Medulla oblongata (tissue), 1 donor: ENCODE measurements around the gene CSRP1.
"Not testable (repeated sequence)": the region's sequence is repeated elsewhere in the genome, so short reads cannot be mapped to it uniquely, and the experiment has no call there.

Experiments
- DNase-seq: peaks from one replicate; pipeline ENCODE4 v3.0.0-alpha.2; 2015; ENCODE audit errors: extremely low spot score

The CSRP1 gene

DNA sequence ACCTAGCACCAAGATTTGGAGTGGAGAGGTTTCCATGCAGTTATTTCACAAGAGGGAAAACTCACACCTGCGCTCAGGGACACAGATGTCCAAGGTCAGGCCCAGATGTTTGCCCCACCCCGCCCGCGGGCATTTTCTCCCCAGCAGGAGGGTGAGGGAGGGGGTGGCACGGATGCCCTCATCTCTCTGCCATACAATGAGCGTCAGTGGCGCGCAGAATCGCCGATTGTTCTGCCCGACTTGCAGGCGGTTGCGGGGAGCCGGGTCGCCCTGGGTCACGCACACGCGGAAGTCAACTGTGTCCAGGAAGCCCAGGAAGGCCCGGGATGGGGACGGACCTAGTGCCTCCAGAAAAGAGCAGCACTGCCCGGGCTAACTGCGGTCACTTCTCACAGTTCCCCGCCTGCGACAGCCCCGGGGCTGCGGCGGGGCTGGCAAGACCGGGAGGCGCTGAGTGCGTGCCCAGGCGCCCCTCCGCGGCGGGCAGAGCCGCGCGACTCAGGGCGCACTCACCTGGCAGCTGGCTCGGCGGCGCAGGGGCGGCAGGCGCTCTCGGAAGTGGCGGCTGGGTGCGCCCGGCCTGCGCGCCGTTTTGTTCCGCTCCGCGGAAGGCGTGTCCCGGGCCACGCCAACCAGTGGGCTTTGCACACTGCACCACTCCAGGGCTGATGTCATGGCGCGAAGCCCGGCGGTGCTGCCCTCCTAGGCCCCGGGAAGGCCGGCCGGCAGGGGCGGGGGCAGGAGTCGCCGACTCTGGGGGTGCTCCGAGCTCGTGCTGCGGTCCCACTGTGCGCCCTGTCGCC lies at the start of gene CSRP1:
Gene CSRP1 (minus strand): TSS at position 567 of the 803 bp plus-strand sequence. CDS start 10,820 bp downstream, outside the sequence.
- DNase-seq, result peak; percentile 92

DNA sequence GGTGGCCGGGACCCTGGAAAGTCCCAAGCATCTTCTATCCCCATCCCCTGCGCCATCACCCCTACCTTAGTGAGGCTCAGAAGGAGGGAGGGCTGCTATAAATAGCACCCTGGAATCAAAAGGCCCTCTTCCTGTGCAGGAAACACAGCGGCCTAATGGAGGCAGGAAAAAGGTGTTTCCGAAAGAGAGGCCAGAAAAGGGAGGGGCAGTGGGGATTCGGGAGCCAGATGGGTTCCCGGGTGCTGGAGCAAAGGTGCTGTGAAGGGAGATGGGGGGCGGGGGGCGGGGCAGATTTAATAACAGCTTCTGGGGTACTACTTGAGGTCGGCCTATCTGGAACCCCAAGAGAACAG lies 48.6 kb upstream of the CSRP1 start:
- no peak for DNase-seq

DNA sequence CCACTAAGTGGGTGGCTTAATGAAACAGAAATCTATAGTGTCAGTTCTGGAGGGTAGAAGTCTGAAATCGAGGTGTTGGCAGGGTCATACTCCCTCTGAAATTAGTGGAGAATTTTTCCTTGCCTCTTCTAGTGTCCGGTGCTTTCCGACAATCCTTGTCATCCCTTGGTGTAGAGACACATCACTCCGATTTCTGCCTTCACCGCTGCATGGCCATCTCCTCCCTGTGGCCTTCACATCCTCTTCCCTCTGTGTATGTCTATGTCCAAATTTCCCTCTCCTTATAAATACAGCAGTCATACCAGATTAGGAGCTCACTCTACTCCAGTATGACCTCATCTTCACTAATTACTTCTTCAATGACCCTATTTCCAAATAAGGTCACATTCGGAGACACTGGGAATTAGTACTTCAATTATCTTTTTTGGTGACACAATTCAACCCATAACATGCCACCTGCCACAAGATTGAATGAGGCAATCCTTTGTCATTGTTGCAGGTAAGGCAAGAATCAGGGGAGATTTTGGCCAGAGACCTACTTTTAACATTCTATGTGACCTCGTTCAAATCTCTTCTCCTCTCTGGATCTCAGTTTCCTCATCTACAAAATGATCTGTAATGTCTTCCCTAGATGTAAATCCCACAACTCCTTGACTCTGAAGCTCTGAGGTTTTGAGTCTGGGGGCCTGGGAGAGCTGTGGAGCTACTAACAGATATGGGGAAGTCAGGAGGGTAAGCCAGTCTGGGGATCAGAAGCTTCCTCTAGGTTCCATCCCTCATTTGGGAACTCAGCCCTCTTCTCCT lies 48.1 kb upstream of the CSRP1 start:
- no peak for DNase-seq

DNA sequence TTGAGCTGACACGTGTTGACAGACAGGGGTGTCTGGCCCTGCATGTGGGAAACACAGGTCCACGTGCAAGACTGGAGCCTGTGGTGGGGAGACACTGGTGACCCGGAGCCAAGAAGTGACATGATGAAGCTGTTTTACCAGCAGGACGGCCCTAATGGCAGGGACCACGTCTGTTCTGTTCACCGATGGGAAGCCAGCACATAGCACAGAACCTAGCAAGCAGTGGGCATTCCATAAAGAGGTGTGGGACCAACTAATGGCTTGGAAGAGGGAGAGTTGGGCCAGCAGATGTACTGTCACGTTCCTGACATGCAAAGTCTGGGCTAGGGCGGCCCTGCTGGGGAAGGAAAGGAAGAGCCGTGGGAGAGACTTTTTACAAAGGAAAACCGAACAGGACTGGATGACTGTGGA lies 47.3 kb upstream of the CSRP1 start:
- no peak for DNase-seq

DNA sequence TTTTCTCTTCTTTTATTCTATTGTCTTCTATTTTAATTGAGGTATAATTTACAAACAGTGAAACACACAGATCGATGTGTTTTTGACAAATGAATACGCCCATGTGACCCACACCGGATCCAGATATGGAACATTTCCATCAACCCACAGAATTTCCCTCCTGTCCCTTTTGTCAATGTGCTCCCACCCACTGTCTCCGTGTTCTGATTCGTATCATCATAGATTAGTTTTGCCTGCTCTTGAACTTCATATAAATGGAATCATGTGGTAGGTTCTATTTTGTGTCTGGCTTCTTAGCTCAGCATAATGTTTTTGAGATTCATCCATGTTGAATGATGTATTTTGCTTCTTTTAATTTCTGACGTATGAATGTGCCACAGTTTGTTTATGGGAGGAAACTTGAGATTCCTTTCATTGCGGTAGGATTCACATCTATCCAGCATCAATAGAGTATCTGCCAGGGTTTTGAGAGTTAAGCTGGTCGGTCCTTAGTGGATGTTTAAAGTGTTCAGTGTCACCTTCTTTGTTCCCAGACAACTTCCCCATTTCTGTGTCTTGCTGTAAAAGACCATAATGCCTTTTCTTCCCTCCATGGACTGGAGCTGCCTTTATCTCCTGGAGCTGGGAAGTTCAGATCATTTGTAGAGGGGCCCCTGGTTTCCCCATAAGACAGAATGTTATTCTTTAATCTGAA lies 46.7 kb upstream of the CSRP1 start:
- no peak for DNase-seq

DNA sequence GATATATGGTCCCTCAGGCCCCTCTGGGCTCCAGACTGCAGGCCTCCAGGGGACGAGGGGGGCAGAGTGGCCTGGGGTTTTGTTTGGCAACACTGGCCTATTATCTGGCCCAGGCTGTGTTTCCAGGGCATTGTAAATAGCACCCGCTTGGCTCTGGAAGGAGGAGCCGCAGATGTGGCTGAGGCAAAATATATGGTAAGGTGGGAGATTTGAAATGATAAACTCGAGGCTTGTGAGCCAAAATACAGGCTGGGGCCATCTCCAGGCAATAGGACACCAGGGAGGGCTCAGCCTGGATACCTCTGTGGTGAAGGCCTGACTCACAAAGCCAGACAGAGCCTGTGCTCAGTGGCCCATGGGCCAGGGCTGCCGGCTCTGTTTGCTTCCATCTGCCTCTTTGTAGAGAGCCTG lies 46.0 kb upstream of the CSRP1 start:
- peak; percentile 62 for DNase-seq

DNA sequence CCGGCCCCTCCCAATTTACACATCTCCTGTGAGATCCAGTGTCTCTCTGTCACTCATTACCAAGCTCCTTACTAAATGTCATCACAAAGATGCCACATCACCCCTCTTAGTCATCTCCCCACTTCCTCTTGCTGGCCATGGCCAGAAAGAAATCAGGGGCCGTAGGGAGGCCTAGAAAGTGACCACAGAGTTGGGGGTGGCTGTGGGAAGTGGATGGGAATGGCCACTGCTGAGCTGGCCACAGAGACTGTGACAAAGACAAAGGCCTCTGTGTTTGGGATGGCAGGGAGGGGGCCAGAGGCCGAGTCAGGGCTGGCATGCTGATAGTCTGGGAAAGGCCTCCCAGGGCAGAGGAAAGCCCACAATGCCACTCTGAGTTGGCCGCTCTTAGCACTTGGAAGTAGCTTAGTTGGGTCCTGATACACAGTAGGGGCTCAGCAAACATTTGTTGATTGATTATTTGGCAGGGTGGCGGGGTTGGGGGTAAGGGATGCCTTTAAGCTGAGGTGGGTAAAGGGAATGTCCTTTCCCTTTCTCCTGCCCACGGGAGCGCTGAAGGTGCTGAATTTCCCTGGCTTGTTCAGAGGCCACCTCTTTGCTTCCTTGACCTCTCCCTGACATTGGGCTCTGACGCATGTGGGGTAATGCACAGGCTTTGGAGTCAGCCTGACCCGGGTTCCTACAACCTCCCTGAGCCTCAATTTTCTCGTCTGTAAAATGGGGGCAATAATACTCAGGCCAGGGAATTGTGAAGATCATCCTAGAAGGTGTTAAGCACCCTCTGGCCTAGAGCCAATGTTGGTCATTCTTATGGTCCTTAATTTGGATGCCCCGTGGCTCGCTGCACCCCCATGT lies 45.2 kb upstream of the CSRP1 start:
- peak; percentile 95 for DNase-seq

DNA sequence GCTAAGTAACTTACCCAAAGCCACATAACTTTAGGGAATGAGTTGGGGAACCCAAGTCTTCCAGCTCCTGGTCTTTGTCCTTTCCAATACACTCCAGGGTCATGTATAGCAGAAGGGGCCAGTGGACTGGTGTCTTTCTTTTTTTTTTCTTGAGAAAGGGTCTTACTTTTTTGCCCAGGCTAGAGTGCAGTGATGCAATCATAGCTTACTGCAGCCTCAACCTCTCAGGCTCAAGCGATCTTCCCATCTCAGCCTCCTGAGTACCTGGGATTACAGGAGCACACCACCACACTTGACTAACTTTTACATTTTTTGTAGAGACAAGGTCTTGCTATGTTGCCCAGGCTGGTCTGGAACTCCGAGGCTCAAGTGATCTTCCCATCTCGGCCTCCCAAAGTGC lies 44.2 kb upstream of the CSRP1 start:
- DNase-seq, result no peak

DNA sequence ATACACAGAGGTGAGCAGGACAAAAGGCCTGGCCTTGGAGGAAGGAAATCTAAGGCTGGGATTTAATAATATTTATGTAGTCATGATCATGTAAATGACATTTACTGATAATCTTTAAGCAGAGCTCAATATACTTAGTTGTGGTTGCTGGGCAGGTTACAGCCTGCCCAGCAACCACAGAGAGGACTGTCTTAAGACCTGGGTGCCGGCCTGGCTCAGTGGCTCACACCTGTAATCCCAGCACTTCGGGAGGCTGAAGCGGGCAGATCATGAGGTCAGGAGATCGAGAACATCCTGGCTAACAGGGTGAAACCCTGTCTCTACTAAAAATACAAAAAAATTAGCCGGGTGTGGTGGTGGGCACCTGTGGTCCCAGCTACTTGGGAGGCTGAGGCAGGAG lies 42.6 kb upstream of the CSRP1 start:
- DNase-seq, result not testable (repeated sequence)

DNA sequence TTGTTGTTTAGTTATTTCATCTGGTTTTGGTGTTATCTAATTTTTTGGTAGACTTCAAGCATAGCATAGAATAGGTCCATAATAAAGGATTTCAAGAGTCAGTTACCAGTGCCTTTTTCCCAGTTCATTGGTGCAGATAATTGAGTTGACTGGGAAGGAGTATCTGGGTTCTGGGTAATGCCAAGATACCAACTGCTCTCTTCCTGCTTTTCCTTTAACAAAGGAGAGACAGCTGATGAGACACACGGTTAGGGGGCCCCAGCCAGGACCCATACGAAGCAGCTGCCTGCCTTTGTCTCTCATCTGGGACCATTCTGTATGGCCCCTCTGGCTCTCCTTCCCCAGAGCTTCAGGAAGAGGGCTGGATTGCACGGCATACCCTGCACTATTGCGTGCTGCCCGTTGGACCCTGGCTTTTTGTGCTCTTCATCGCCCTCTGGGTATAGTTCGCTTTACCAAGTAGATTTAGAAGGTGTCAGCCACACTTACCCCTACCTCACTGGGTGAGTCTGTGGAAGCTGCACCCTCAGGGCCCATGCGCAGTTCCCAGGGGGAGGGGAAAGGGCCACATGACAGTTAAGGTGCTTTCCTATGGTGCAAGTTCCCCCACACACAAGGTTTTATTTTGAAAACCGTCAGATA lies 39.0 kb upstream of the CSRP1 start:
- DNase-seq, result no peak

DNA sequence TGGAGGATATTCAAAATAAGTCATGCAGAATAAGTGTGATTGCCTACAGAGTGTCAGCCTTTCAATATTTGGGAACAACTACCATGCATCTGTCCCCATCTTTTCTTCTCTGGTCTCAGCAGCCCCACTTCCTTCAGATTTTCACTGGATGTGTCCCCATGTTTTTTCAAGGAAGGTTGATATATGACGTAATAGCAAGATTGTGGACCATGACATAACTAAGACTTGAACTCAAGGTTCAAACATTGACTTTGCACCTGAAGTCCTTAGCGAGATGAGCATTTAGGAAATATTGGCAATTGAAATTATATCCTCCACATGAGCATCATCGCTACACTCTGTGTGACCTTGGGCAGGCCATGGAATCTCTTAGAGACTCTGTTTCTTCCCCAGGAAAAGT lies 37.8 kb upstream of the CSRP1 start:
- no peak for DNase-seq

DNA sequence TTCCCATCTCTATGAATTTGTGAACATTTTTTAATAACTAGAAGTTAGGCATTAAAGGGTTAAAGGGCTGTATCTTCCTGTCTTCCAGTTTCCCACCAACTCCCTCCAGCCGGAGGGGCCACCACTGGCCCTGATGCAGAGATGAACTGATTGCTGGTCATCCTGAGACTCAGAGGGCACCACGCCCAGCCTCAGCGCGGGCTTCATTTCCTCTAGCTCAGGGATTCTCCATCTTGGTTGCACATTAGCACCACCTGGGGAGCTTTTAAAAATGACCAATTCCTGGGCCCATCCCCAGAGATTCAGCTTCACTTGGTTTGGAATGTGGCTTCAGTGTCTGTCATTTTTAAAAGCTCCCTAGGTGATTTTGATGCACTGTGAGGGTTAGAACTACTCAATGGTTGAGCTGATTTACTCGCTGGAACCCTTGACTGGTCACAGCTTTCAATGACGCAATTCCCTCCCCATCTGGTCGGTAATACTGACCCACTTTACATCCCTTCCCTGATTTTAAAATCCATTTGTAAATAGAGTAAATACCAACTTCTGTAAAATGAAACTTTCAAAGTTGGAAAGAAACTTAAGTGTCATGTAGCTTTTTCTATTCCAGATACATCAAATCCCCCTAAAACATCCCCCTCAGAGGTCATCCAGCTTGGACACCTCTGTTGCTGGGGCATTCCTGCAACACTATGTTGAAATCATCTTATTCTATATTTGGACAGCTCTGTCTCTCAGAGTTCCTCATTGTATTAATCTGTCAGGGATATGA lies 37.1 kb upstream of the CSRP1 start:
- no peak for DNase-seq

DNA sequence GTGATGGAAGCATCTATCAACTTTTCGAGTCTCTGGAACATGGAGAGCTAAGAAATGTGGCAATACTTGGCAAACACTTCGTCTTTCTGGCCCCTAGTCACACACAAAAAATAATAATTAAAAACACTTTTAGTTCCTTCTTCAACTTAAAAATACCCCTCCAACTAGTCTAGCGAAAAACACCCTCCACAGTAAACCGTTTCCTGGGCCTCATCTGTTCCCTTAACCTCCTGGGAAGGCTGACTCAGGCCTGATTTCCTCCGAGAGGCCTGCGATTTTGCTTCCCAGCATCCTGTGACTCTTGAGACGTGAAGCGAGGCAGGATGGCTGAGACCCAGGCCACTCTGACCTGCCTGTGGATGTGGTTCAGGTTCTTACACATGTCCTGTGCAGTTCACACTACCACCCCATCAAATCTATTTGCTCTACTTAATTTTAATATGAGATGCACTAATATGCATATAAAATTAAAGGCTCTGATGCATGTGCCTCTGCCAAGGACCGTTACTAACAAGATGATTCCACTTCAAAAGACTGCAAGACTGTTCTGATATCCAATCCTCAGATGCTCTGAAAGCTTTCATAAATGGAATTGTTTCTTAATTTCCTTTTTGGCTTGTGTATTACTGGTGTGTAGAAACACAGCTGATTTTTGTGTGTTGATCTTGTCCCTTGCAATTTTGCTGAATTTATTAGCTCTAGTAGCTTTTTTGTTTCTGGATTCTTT lies 35.5 kb upstream of the CSRP1 start:
- no peak for DNase-seq

DNA sequence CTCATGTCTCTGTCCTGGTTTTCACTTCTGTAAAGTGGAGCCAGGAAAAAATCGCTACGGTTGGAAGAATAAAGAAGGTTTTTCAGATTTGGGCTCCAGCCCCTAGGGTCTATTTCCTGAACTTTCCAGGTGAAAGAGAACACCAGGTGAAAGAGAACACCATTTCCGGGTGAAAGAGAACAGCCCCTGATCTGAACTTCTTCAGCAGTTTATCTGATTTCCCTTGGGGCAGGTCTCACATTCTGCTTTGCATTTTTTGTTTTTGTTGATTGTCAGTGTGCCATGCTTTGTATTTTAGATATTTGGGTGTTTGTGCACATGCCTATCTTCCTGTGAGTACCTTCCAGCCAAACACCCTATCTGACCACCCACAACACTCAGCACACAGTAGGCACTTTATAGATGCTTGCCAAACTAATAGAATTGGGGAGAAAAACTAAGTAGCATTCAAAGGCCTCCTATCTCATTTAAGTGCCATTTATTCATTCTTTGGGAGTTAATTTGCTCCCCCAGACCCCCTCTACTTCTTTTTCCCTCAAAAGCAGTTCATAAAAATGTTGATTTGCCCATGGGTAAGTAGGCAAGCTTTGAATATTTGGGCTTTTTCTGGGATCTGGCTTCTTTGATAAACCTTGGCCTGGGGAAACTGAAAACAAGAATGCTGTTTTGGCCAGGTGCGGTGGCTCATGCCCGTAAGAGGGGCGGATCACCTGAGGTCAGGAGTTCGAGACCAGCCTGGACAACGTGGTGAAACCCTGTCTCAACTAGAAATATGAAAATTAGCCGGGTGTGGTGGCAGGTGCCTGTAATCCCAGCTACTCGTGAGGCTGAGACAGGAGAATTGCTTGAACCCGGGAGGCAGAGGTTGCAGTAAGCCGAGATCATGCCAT lies 34.2 kb upstream of the CSRP1 start:
- no peak for DNase-seq

DNA sequence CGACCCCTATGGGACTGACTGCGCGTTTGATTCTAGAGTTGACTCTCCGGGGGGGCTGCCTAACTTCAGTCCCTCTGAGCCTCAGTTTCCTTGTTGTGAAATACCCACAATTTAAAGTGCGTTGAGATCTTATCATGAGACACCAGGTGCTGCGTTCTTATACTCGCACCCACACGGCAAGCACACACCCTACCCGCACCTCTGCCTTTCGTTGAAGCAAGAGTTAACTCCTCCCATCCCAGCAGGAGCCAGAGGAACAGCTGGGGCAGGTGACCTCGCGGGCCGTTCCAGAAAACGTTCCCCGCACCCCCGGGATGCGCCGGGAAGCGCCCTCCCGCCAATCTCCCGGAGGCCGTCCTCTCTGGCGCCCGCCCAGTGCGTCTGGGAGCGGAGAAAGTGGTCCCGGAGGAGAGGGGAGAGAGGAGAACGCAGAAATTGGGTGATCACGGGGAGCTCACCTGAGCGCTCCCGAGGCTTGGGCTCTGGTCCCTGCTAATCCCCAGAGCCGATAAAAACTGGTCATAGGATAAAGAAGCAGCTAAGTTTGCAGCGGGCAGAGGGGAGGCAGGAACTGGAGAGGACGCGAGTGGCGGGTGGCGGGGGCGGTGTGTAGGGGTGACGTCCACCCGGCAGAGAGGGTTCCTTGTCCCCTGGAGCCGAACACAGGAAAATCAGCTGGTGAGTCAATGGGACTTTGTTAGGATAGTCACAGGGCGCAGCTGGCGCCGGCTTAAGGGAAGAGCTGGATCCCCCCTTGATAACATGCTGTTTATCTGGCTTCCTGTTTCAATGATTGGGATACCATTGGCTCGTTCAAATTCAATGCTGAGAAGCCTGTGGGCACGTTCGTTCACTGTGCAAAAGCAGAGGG lies 32.9 kb upstream of the CSRP1 start:
- DNase-seq, result peak; percentile 94

DNA sequence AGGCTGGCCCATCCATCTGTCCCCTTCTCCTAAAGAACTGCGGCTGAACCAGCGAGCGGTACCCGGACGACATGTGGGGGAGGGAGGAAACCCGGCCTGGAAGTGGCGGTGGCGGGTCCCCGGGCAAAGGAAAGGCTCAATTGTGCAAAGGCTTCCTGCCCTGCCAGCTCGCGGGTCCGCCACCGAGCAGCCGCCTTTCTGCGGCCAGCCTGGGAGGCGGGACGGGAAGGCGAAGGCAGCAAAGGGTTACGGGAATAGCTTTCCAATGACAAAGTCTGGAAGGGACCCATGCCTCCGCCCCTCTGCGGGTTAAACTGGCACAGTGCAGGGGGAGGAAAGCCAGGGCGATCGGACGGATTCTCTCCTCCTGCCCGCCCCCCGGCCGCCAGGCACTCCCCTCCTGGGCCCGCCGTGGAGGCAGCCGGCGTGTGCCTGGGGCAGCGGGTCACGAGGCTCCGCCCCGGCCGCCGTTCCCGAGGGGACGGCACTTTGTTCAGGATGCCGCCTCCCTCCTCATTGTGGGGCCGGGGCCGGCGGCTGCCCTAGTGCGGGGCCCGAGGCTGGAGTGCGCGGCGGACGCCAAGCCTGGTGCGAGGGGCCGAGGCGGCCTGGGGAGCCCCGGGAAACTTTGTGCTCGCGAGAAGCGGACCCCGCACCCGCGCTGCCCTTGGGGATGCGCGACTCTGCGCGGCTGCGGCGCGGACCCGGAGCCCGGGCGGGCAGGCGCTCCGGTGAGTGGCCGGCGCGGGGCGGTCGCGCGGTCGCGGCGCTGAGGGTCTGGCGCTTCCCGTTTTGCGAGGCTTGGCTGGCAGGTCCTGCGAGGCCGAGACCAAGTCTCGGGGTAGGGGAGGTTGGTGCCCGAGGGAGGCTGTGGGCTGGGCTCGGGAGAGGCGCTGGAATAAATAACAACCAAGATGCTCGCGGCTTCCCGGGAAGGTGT lies 32.0 kb upstream of the CSRP1 start, which contains the start of gene NAV1:
Gene NAV1 (plus strand): TSS at position 516 of the 940 bp plus-strand sequence. CDS start 83,758 bp downstream, outside the sequence.
- peak; percentile 79 for DNase-seq
